ENCODE data around the gene MAST3.

MAST3 gene

GRCh38 chr19:18128044-18128443, 30.5 kb downstream of the MAST3 start:
- DNase-seq (ENCODE audit: low spot score): no peak
- in situ Hi-C loops (cut with MboI; ENCODE audit: low sequenced_read_pairs, unreplicated experiment): no loop called here
- no peak for TF ChIP-seq CTCF (IDR thresholded peaks at IDR 0.05; ENCODE audit: borderline replicate concordance, control extremely low read depth, extremely low read depth, insufficient read depth, missing control alignments)

DNA sequence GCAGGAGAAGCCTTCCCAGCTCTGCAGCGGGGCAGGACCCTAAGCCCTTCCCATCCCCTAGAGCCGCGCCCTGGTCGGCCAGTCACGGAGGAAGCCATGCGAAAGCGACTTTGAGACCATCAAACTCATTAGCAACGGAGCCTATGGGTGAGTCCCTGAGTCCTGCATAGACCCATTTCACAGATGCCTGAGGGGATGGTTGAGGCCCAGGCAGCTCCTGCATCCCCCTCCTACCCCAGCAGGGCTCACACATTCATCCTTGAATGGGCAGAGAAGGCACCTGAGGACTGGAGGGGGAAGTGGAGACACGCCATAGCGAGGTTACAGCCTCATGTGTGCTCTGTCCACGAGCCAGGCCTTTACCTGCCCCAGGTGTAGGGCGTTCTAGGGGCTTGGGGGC, 31.2 kb downstream of the MAST3 start:
- in situ Hi-C loops (cut with MboI; ENCODE audit: low sequenced_read_pairs, unreplicated experiment): no loop called here
- TF ChIP-seq CTCF (IDR thresholded peaks at IDR 0.05; ENCODE audit: borderline replicate concordance, control extremely low read depth, extremely low read depth, insufficient read depth, missing control alignments): no peak

GRCh38 chr19:18130523-18131242, 33.1 kb downstream of the MAST3 start:
- no peak for TF ChIP-seq CTCF (IDR thresholded peaks at IDR 0.05; ENCODE audit: borderline replicate concordance, control extremely low read depth, extremely low read depth, insufficient read depth, missing control alignments)
- DNase-seq (ENCODE audit: low spot score): no peak
- in situ Hi-C loops (cut with MboI; ENCODE audit: low sequenced_read_pairs, unreplicated experiment): no loop called here

More for the DNA sequence above, 31.2 kb downstream of the MAST3 start:
- no peak for DNase-seq (ENCODE audit: low spot score)

GRCh38 chr19:18131841-18132596, 34.4 kb downstream of the MAST3 start:
- DNase-seq (ENCODE audit: low spot score): no peak
- TF ChIP-seq CTCF (IDR thresholded peaks at IDR 0.05; ENCODE audit: borderline replicate concordance, control extremely low read depth, extremely low read depth, insufficient read depth, missing control alignments): no peak
- in situ Hi-C loops (cut with MboI; ENCODE audit: low sequenced_read_pairs, unreplicated experiment): no loop called here

DNA sequence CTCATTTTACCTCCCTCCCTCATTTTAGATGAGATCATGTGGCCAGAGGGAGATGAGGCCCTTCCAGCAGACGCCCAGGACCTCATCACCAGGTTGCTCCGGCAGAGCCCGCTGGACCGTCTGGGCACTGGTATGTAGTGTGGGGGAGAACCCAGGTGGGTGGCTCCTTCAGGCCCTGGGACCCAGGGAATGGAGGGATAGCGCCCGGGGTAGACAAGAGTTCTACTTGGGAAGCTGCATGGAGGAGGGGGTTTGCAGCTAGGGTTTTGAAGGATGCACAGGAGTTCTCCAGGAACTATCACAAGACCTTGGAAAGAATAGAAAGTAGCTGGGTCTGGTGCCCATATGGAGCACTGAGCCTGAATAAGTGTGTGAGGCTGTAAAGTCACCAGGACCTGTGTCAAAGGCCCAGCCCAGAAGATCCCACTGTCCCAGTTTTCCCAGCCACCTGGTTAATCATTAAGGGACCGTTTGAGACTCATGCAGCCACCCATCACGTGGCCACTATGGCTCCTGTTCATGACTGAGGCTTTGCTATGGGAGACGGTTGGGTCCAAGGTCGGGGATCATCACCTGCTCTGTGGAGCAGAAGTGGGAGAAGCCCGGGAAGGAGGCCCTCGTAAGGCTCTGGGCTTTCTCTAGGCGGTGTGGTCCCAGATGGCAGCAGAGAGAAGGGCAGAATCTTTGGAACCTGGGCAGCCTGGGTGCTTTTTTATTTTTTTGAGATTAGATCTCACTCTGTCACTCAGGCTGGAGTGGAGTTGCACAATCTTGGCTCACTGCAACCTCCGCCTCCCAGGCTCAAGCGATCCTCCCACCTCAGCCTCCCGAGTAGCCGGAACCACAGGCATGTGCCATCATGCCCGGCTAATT, 38.4 kb downstream of the MAST3 start:
- no peak for DNase-seq (ENCODE audit: low spot score)
- TF ChIP-seq CTCF (IDR thresholded peaks at IDR 0.05; ENCODE audit: borderline replicate concordance, control extremely low read depth, extremely low read depth, insufficient read depth, missing control alignments): no peak
- in situ Hi-C loops (cut with MboI; ENCODE audit: low sequenced_read_pairs, unreplicated experiment): no loop called here

GRCh38 chr19:18137242-18137641, 39.7 kb downstream of the MAST3 start:
- TF ChIP-seq CTCF (IDR thresholded peaks at IDR 0.05; ENCODE audit: borderline replicate concordance, control extremely low read depth, extremely low read depth, insufficient read depth, missing control alignments): no peak
- no peak for DNase-seq (ENCODE audit: low spot score)
- in situ Hi-C loops (cut with MboI; ENCODE audit: low sequenced_read_pairs, unreplicated experiment): no loop called here
